ENCODE data around the gene RPLP2.

The RPLP2 gene

DNA sequence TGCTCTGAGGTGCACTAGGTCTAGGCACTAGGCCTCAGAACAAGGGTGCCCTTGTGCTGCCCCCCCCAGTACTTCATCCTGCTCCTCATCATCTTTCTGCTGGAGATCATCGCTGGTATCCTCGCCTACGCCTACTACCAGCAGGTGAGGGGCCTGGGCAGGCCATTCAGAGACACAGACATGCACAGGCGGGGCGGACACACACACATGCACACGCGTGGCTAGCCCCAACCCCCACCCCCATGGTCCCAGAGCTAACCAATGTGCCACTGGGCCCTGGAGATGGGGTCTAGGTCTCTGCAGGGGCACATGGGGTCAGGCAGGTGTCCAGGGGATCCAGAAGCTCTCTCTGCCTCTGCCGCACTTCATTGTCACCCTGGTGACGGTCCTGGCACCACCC, 26.9 kb downstream of the RPLP2 start:
- DNase-seq (ENCODE audit: low read depth) = no peak

DNA sequence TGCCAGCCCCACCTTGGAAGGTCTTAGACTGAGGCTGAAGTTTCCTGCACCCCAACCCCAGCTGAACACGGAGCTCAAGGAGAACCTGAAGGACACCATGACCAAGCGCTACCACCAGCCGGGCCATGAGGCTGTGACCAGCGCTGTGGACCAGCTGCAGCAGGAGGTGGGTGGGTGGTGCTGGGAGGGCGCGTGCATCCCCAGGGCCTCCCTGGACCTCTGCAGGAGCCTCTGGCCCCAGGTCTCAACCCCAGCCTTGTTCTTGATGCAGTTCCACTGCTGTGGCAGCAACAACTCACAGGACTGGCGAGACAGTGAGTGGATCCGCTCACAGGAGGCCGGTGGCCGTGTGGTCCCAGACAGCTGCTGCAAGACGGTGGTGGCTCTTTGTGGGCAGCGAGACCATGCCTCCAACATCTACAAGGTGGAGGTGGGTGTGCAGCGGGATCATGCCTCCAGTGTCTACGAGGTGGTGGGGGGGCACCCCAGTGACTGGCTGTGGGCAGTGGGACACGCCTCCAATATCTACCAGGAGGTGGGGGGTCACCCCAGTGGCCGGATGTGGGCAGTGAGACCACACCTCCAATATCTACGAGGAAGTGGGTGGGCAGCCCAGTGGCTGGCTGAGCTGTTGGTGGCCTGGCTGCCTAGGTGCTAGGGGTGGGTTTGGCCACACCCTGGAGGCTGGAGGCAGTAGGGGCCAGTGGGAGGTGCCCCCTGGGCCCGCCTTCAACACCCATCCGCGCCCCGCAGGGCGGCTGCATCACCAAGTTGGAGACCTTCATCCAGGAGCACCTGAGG, 27.6 kb downstream of the RPLP2 start:
- DNase-seq (ENCODE audit: low read depth) = no peak

DNA sequence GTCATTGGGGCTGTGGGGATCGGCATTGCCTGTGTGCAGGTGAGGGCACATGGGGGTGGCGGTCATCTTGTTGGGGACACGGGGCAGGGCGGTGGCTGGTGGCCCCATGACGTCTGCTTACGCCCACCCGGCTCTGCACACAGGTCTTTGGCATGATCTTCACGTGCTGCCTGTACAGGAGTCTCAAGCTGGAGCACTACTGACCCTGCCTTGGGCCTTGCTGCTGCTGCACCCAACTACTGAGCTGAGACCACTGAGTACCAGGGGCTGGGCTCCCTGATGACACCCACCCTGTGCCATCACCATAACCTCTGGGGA, 28.2 kb downstream of the RPLP2 start:
- no peak for DNase-seq (ENCODE audit: low read depth)

DNA sequence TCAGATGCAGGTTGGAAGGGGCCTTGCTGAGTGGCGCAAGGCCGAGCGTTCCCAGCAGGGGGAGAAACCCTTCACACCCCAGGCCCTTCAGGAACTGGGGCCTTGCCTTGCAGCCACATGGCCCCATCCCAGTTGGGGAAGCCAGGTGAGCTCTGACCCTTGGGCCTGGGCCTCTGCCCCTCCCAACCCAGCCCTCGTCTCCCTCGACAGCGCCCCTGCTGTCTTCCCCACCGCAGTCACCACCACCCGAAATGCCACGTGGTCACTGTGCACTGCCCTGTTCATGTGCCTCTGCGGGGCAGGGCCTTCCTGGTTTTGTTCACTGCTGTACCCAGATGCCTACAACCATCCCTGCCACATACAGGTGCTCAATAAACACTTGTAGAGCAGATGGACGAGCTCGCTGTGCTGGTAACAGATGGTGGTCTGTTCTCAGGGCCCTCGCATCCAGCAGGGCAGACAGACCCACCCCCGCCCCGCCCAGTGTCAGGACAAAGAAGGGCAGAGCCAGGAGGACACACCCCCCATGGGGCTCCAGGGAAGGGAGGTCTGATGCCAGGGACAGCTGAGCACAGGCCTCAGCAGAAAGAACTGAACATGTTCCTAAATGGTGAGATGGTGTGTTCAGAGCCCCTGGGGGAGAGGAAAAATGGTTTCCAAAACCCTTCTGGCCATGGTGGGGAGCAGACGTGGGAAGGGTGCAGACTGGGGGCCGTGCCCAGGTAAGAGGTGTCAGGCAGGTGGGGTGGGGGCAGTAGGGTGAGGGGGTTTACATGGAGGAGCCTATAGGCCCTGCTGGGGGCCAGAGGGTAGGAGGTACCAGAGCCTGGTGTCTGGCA, 28.9 kb downstream of the RPLP2 start:
- no peak for DNase-seq (ENCODE audit: low read depth)

DNA sequence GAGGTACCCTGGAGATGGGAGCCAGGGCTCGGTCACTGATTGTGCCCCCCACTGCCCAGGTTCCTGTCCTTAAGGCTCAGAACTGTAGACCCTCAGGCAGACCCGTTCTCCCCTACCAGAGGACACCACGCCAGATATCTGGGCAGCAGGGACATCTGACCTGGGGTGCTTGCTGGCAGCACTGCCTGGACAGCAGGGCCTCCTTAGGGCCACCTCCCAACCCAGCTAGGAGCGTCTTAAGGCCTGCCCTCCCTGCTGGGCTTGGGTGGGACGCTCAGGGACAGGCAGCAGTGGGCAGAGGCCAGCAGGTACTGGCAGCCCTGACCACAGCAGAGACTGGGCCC, 29.5 kb downstream of the RPLP2 start:
- DNase-seq (ENCODE audit: low read depth) = no peak

DNA sequence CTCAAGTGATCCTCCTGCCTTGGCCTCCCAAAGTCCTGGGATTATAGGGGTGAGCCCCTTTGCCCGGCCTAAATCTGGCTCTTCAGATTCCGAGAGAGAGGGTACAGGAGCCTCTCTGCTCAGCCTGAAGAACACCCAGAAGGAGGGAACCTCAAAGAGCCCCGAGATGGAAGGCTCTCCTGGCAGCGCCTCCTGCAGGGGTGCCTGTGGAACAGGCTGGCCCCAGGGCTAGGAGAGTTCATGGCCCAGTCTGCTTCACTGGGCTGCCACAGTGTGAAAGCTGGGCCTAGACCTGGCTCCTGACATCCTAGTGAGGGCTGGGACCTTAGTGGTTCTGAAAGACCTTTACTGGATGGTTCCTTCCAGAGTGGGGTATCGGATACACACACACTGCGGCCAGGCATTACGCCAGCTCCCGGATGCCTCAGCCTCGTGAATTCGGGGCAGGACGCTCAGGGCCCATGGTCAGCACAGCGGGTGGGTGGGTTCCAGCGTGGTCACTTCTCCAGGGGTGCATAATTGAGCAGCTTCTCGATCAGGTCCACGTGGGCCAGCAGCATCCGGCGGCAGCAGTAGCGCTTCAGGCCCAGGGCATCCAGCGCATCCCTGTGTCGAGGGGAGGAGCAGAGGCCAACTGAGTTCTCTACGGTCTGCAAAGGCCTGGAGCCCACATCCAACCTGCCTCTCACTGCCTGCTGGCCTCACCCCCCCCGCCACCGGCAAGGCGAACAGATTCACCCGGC, 30.3 kb downstream of the RPLP2 start:
- no peak for DNase-seq (ENCODE audit: low read depth)

DNA sequence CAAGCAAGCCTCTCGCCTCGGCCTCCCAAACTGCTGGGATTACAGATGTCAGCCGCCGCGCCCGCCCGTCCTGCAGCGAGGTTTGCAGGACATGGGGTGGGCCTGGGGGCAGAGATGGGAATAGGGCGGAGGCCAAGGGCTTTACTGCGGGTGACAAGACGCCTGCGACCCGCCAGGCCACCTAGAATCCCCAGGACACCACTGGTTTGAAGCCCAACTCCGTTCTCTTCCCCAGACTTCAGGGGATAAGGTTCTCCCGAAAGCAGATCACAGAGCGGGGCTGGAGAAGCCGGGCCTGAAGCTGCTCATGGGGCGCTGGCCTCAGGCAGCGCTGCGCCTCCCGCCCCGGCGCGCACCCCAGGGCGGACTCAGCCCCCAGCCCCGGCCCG, 32.2 kb downstream of the RPLP2 start:
- DNase-seq (ENCODE audit: low read depth) = no peak

DNA sequence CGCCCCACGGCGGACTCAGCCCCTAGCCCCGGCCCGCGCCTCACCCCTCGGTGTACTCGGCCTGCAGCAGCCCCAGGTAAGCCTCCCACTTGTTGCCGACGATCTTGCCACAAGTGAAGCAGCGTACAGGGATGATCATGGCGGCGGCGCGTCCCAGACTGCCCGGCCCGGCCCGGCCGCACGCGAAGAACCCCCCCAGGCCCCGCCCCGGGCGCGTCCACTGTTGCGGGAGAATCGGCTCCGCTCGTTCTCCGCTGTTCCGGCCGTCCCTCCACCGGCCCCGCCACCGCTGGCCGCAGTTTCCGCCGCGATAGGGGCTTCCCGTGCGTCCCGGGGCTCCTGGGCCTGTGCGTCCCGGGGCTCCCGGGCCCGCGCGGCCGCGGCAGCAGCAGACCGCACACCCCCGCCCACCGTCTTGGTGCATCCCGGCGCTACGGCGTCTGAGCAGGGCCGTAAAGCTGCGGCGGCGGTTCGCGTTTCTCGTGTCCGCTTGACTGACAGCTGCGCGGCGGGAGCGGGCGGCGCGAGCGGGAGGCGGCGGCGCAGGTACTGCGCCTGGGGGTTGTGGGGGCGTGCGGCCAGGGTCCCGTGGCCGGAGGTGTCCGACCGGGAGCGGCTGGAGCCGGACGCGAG, 32.7 kb downstream of the RPLP2 start, which contains the start of the genes POLR2L and TSPAN4:
Gene POLR2L (minus strand): TSS at position 160 of the 633 bp plus-strand sequence. CDS start 21 bp downstream, at position 139.
Gene TSPAN4 (plus strand): TSS at position 483 of the 633 bp plus-strand sequence. CDS start 7,453 bp downstream, outside the sequence.
- DNase-seq (ENCODE audit: low read depth) = peak; percentile 75

DNA sequence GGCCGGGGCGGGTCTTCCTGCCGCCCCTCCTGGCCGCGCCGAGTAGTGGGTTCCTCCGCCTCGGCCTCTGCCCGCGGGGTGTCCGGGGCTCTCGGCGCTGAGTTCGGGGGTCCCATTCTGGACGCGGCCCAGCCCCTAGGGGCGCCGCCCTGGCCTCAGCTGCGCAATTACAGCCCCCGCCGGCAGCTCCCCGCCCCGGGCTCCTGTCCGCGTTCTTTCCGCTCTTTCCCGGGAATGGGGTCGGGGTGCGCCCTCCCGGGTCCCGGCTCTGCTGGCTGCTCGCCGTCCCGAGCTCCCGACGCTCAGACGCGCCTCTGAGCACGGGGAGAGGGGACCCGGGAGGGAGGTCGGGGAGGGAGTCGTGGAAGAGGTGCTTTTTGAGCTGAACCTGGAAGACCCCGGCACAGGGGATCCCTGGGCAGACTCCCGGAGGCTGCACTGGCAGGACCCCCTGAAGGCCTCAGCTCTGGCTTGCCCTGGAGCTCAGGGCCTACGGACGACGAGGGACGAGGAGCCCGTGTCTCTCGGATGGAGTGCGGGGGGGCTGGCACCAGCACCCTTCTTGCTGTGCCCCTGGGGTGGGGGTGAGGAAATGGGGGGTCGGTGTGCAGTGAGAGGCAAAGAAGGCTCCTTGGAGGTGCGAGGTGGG, 33.4 kb downstream of the RPLP2 start:
- no peak for DNase-seq (ENCODE audit: low read depth)

DNA sequence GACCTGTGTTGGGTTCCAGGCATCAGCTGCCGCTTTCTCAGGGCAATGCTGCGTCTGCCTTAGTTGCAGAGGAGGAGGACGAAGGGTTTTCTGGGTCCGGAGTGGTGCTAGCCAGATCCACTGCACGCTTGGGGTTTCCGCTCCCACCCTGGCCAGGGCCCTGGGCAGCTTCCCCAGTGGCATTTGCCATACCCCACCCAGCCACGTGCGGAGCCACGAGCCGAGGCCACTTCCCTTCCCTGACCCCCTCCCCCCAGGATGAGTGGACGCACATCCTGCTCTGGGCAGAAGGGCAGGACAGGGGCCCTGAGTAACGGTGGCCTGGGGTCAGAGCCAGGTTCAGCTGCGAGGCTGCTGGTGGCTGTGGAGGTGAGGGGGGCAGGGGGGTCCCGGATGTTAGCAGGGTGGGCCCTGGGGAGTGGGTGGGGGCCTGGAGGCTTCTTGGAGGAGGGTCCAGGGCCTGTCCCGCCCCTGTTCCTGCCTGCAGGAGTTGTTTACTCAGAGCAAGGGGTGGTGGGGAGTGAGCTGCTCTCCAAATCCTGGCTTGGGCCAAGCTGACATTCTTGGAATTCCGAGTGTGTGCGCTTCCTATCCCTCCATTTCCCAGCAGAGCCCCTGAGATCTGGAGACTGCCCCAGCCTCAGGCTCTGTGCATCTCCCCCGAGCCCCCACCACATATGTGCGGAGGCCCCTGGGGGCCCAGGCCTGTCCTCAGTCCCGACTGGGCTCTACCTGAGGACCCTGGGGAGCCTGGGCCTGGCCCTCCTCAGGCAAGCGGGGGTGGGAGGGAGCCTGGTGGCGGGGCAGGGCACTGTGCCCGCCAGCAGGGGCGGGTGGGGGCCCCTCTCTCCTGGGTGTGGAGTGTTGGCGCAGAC, 34.3 kb downstream of the RPLP2 start:
- peak; percentile 92 for DNase-seq (ENCODE audit: low read depth)

DNA sequence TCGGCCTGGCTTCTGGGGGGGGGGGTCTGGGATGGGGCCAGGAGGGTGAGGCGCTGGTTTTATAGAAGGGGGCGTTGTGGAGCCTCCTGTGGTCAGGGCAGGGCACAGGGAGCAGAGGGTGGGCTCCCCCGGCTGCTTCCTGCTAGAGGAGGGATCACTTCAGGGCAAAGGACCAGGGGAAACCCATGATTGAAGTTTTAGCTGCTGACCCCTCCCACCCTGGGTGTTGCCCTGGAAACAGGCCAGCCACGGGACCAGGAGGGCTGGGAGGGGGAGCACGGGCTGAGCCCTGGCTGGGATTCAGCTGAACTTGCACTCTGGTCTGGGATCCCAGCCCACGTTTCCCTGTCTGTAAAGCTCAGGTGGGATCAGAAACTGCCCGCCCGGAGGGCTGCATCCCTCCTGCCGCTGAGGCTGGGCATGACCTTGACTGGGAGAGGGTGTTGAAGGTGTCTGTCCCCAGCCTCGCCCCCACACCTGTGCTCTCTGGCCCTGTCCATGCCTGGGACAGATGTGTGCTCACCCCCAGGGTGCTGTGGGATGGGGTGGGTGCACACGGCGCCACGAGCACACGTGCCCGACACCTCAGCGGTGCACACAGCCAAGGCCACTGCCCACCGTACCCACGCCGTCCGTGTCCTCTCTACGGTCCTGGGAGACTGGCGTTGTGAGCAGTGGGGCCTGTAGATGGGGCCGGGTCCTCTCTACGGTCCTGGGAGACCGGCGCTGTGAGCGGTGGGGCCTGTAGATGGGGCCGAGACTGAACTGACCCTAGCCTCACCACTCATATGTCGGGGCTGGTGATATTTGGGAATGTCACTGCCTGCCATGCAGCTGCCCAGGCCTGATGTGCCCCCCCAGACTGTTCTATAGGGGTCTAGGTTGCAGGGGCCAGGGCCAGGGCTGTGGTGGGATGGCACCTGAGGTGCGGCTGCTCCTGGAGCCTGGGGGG, 35.2 kb downstream of the RPLP2 start:
- DNase-seq (ENCODE audit: low read depth) = peak; percentile 92

DNA sequence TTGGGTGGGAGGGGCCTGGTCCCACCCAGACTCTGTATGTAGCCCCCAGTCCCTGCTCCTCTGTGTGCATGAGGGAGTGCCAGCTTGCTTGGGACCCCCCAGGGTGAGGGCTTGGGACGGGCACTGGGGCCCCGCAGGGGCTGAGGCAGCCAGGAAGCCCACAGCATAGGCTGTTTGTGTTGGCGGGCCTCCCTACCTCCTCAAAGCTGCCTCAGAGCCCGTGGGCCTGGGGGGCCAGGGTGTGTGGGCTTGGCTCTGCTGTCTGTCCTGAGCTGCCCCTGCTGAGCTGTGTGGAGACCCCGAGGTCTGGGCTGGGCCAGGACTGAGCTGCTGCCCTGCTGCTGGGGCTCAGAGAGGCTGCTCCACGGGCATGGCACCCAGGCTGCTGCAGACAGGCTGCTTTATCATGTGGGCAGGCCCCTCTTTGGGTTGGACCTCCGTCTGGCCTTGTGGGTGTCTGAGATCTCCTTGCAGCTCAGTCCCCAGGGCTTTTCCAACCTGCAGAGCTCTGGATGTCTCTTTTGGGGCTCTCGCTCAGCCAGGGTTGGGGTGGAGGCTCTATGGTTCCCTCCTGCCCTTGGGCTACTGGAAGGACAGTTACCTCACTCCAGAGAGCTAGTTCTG, 36.2 kb downstream of the RPLP2 start:
- DNase-seq (ENCODE audit: low read depth) = no peak

DNA sequence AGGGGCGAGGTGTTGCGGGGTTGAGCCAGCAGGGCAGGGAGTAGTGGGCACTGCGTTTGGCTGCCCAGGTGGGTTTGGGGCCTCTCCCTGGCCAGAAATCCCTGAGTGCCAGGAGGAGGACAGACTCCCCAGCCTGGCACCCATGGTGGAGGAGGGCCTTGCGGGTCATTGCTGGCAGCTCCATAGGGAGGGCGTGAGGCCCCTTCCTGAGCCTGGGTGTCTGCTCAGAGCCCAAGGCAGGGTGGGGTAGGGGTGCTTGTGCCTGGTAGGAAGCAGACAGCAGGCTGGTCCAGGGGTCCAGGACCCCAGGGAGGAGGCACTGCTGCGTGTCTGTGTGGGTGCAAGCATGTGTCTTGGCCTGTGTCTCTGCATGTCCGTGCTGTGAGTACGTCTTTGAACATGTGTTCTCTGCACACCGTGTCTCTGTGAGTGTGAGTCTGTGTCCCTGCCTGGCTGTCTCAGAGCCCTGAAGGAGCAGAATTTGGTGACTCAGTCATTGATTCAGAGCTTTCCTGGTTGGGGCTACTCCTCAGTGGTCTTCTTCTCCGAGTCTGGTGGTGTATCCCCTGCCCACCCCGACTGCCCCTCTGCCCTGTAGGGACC, 36.8 kb downstream of the RPLP2 start:
- no peak for DNase-seq (ENCODE audit: low read depth)

DNA sequence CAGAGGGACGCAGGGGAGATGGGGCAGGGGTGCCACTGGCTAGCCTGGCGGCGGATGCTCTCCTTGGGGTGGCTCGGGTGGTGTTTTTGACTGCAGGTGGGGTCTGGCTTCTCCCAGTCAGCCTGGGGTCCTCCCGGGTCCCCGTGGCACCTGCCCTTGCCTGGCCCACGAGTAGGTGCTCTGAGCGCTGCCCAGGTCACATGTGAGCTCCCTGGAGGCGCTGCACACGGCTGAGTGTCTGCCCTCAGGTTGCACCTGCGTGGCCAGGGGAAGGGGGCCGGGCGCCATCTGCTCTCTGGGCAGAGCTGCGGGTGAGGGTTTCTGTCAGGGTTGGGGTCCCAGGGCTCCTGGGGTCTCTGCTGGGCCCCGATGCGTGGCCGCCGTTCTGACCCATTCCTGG, 38.1 kb downstream of the RPLP2 start:
- DNase-seq (ENCODE audit: low read depth) = no peak

DNA sequence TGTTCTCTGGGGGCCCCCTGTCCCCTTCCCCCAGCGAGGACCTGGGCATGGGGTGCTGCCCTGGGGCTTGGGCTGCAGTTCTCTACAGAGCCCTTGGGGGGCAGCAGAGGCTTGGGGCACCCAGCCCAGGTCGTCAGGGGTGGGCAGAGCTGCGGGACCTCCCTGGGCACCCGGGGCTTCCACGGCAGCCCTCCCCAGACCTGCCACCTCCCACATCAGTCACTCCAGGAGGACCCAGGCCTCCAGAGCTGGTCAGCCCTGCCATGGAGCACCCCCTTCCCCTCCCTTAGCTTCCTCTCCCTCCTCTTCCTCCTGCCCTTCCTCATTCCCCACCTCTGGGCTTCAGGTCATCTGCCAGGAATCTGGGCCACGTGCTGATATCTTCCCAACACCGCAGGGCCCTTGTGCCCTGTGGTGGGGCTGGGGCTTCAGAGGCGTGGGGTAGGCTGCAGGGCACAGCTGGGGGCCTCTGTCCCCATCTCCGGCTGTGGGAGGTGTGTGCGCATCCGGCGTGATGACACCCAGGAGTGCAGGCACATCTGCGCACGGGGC, 38.7 kb downstream of the RPLP2 start:
- DNase-seq (ENCODE audit: low read depth) = no peak

DNA sequence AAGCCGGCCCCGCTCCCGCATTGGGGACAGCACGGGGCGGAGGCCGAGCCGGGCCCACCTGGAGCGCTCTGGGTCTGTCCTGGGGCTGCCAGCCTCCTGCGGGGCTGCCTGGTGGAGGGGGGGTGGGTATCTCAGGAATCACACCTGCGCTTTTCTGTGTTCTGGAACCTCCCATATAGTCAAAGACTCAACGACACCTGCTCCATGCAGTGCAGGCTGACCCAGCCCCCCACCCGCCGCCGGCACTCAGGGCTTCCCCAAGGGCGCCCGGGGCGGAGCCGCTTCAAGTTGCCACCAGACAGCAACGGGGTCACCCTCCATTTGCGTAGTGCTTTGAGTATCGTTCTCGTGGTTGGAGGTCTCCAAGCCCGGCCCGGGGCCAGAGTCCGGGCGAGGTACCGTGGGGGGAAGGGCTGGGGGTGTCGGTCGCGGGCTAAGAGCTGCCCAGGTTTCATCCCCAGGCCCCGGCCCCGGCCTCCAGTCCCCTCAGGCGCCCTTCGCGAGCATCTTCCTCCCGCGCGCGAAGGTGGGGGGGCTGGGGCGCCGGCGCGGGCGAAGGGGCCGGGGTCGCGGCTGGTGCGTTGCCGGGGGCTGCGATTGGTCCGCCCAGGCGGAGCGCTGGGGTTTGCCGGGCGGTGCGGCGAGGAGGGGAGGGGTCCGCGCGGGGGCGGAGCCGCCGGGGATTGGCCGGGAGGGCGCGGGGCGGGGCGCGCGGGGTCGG, 39.5 kb downstream of the RPLP2 start:
- DNase-seq (ENCODE audit: low read depth) = no peak

DNA sequence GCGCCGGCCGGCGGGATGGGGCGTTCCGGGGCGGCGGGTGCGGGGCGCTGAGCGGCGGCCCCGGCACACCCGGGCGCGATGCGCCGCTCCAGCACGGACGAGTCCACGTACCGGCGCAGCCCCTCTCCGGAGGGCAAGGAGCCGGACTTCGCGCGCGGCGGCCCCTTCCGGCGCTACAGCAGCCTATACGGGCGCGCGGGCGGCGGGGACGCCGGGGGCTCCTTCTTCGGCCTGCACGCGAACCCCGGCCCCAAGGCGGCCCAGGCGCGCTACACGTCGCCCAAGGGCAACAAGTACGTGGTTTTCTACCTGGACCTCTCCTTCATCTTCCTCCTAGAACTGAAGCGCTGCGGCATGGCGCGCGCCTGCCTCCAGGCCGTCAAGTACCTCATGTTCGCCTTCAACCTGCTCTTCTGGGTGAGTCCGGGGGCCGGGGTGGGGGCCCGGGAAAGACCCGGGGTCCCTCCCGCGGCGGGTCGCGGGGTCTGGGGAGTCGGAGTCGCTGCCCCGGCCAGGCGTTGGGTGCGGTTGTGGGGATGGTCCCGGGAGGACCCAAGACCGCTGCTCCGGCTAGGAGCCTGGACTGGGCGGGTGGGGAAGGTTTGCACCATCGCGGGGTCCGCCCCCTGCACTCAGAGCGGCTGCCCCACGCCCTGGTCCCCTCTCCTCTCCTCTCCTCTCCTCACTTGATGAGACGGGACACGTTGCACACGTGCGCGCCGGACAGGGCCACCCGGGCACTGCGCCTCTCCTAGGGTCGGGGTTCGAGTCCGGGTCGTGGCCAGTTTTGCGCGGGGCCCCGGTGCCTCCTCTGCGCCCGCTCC, 40.4 kb downstream of the RPLP2 start:
- DNase-seq (ENCODE audit: low read depth) = no peak
